ES-I3 (cell line): ENCODE measurements around the gene STEAP4.

Source experiments
- H3K36me3 ChIP-seq: 2 replicates; pipeline ENCODE4 v1.6.1; 2013; ENCODE audit warnings: mild to moderate bottlenecking, low read length, control low read depth, moderate library complexity; ENCODE audit not compliant: insufficient read depth
- H3K4me1 ChIP-seq: 2 replicates; pipeline ENCODE4 v1.6.1; 2013; ENCODE audit warnings: mild to moderate bottlenecking, control low read depth, low read length; ENCODE audit not compliant: insufficient read depth
- H3K9ac ChIP-seq: 2 replicates; pipeline ENCODE4 v1.6.1; 2013; ENCODE audit warnings: low read depth, mild to moderate bottlenecking, low read length, moderate library complexity
- H3K9me3 ChIP-seq: 2 replicates; pipeline ENCODE4 v1.6.1; 2013; ENCODE audit warnings: mild to moderate bottlenecking, low read length, moderate library complexity; ENCODE audit not compliant: control insufficient read depth, insufficient read depth

Gene STEAP4

GRCh38 chr7:88230646-88231045 is 76.0 kb downstream of the STEAP4 start:
- no peak overlapping the region for H3K9ac ChIP-seq
- no peaks in the 10 kb centered on the region for H3K4me1 ChIP-seq
- no peaks in the 10 kb centered on the region for H3K36me3 ChIP-seq
- H3K9me3 ChIP-seq, result no peaks in the 10 kb centered on the region; the same call in 1 of the 2 replicates

GRCh38 chr7:88229302-88229995 is 77.2 kb downstream of the STEAP4 start:
- H3K4me1 ChIP-seq, result no peaks in the 10 kb centered on the region
- H3K36me3 ChIP-seq, result no peaks in the 10 kb centered on the region
- no peak overlapping the region for H3K9ac ChIP-seq
- H3K9me3 ChIP-seq, result no peaks in the 10 kb centered on the region; the same call in 1 of the 2 replicates

DNA sequence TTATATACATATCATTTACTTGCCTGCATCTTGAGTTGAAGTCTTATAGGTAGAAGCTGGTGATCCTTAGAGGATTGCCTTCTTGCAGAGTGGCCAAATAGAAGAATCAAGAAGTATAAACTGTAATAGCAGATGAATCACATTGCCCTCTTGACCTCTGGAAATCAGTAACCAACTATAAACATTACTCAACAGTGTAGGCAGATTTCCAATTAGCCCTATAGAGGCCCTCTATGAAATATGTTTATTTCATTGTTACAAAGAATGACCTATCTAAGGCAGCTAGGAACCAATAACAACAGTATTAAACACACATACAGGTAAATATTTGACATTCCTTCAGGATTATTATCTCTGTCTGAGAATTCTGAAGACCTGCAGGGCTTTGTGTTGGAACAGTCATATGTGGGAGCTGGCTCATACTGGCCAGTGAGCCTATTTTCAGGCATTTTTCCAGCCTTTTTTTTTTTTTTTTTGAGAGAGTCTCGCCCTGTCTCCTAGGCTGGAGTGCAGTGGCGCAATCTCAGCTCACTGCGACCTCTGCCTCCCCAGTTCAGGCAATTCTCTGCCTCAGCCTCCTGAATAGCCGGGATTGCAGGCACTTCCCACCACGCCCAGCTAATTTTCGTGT is 79.7 kb downstream of the STEAP4 start:
- Histone ChIP-seq H3K9me3 (no peaks in the 10 kb centered on the region; the same call in 1 of the 2 replicates), H3K9ac (no peak overlapping the region), H3K4me1 (no peaks in the 10 kb centered on the region), H3K36me3 (no peaks in the 10 kb centered on the region)

DNA sequence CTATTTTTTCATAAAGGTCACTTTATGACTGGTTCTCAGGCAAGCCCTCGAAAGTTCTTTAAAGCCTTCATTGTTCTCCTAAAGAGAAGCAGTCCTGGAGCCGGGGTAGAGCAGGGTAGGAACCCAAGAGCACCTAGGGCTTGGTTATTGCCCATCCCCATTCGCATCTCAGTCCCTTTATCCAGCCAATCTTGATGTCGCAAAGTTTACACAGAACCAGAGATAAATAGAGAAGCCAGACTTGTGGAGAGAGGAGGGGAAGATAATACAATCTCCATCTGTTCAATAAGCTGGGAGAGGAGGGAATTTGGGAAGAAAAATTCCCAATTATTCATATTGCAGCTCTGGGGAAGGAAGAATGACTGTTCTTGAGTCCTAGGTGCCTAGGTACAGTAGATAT is 80.5 kb downstream of the STEAP4 start:
- Histone ChIP-seq H3K36me3 (no peaks in the 10 kb centered on the region), H3K9me3 (no peaks in the 10 kb centered on the region; the same call in 1 of the 2 replicates), H3K9ac (no peak overlapping the region), H3K4me1 (no peaks in the 10 kb centered on the region)

DNA sequence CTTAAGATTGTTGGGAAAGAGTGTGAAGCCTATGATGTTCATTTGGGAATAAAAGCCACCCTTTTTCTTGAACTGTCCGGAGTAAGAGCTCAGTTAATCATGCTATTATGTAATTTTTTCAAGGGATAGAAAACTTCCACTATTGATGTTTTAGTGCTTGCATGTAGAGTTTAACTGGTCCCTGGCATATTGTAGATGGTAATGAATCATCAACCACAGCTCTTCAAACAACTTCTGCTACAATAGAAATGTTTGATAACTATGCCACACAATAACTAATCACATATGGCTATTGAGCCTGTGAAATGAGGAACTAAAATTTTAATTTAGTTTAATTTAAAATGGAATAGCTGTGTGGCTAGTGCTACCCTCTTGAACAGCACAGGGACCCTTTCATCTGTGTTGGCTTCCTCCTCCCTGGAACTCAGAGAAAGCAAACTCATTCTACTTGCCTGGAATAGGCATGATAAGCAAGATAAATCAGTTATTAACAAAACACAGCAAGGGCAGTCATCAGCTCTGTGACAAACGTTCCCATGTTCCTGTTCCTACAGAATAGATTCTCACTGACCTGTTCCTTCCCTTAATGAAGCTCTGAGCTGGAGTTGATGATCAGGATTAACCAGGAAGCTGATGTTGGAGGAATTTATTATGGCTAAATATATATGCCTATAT is 82.0 kb downstream of the STEAP4 start:
- Histone ChIP-seq H3K9ac (no peak overlapping the region), H3K36me3 (no peaks in the 10 kb centered on the region), H3K4me1 (peaks cover 4% of the 10 kb centered on the region; the same call in 1 of the 2 replicates), H3K9me3 (no peaks in the 10 kb centered on the region; the same call in 1 of the 2 replicates)

GRCh38 chr7:88223265-88223664 is 83.4 kb downstream of the STEAP4 start:
- H3K36me3 ChIP-seq, result no peaks in the 10 kb centered on the region
- peaks cover 6% of the 10 kb centered on the region; the same call in 1 of the 2 replicates for H3K4me1 ChIP-seq
- no peak overlapping the region for H3K9ac ChIP-seq
- H3K9me3 ChIP-seq, result no peaks in the 10 kb centered on the region
